Trophoblast cell (in vitro differentiated cells and primary cell): ENCODE data around the gene CDC45.
"Not testable (repeated sequence)": the region's sequence is repeated elsewhere in the genome, so short reads cannot be mapped to it uniquely, and the experiment has no call there.

Source experiments
- DNase-seq, 2 donors: peaks; one replicate each; pipeline ENCODE4 v3.0.0-alpha.2; 2016
- H2AFZ ChIP-seq: 2 replicates; pipeline ENCODE4 v1.6.1; 2013; ENCODE audit warnings: low read length, moderate library complexity, mild to moderate bottlenecking; ENCODE audit not compliant: insufficient read depth, poor library complexity
- H2AK5ac ChIP-seq: 2 replicates; pipeline ENCODE4 v1.6.1; 2013; ENCODE audit warnings: mild to moderate bottlenecking, low read length
- H2BK120ac ChIP-seq: 2 replicates; pipeline ENCODE4 v1.6.1; 2013; ENCODE audit warnings: low read length, mild to moderate bottlenecking, moderate library complexity; ENCODE audit not compliant: insufficient read depth, poor library complexity
- H2BK12ac ChIP-seq: 2 replicates; pipeline ENCODE4 v1.6.1; 2013; ENCODE audit warnings: mild to moderate bottlenecking, low read length, moderate library complexity
- H2BK5ac ChIP-seq: 2 replicates; pipeline ENCODE4 v1.6.1; 2013; ENCODE audit warnings: low read length, low read depth, moderate library complexity, mild to moderate bottlenecking; ENCODE audit not compliant: poor library complexity
- H3K14ac ChIP-seq: 2 replicates; pipeline ENCODE4 v1.6.1; 2013; ENCODE audit warnings: mild to moderate bottlenecking, low read length
- H3K18ac ChIP-seq: 2 replicates; pipeline ENCODE4 v1.6.1; 2013; ENCODE audit warnings: mild to moderate bottlenecking, low read length
- H3K23ac ChIP-seq: 2 replicates; pipeline ENCODE4 v1.6.1; 2013; ENCODE audit warnings: low read length
- H3K27ac ChIP-seq: 2 replicates; pipeline ENCODE4 v1.5.1; 2013; ENCODE audit warnings: low read depth, mild to moderate bottlenecking, inconsistent platforms, low read length, moderate library complexity
- H3K27me3 ChIP-seq: 2 replicates; pipeline ENCODE4 v1.6.1; 2013; ENCODE audit warnings: inconsistent platforms, mild to moderate bottlenecking, low read length, moderate library complexity; ENCODE audit not compliant: insufficient read depth
- H3K36me3 ChIP-seq, 2 experiments: 1 replicate in 1 of 2; 2 replicates in 1 of 2; pipeline ENCODE4 v1.6.1; 2013; ENCODE audit warnings: low read length in 2 of 2, mild to moderate bottlenecking in 2 of 2, moderate library complexity in 1 of 2; ENCODE audit not compliant: insufficient read depth in 2 of 2, control insufficient read depth in 1 of 2
- H3K4ac ChIP-seq: 2 replicates; pipeline ENCODE4 v1.6.1; 2013; ENCODE audit warnings: low read depth, mild to moderate bottlenecking, low read length, moderate library complexity
- H3K4me1 ChIP-seq, 2 experiments: 1 replicate in 1 of 2; 2 replicates in 1 of 2; pipeline ENCODE4 v1.6.1; 2013; ENCODE audit warnings: low read length in 2 of 2, mild to moderate bottlenecking in 2 of 2, moderate library complexity in 1 of 2; ENCODE audit not compliant: insufficient read depth in 2 of 2, control insufficient read depth in 1 of 2
- H3K4me2 ChIP-seq: 2 replicates; pipeline ENCODE4 v1.6.1; 2013; ENCODE audit warnings: inconsistent platforms, mild to moderate bottlenecking, low read length, moderate library complexity
- H3K4me3 ChIP-seq: 2 replicates; pipeline ENCODE4 v1.5.1; 2013; ENCODE audit warnings: mild to moderate bottlenecking, low read depth, low read length, inconsistent platforms
- H3K79me1 ChIP-seq: one replicate; pipeline ENCODE4 v1.6.1; 2013; ENCODE audit warnings: low read length
- H3K79me2 ChIP-seq: 2 replicates; pipeline ENCODE4 v1.6.1; 2013; ENCODE audit warnings: low read length, mild to moderate bottlenecking; ENCODE audit not compliant: control insufficient read depth, insufficient read depth, poor library complexity
- H3K9ac ChIP-seq: 2 replicates; pipeline ENCODE4 v1.6.1; 2013; ENCODE audit warnings: mild to moderate bottlenecking, low read length
- H3K9me3 ChIP-seq: 2 replicates; pipeline ENCODE4 v1.6.1; 2013; ENCODE audit warnings: low read depth, mild to moderate bottlenecking, control low read depth, inconsistent platforms, low read length; ENCODE audit not compliant: insufficient read depth
- H4K12ac ChIP-seq: 2 replicates; pipeline ENCODE4 v1.6.1; 2013; ENCODE audit warnings: low read depth, mild to moderate bottlenecking, low read length, moderate library complexity
- H4K8ac ChIP-seq: 2 replicates; pipeline ENCODE4 v1.6.1; 2013; ENCODE audit warnings: low read depth, mild to moderate bottlenecking, low read length, moderate library complexity
- H4K91ac ChIP-seq: one replicate; pipeline ENCODE4 v1.6.1; 2013; ENCODE audit warnings: low read depth, mild to moderate bottlenecking, low read length, moderate library complexity
- WGBS: extraction: QIAGEN DNeasy Blood & Tissue Kit; methylation state at CpG from one replicate; pipeline ENCODE4 v1.1.7; 2013; ENCODE audit warnings: missing lambda C conversion rate; ENCODE audit not compliant: insufficient read length, insufficient coverage; ENCODE audit errors: extremely low coverage; 5-methylcytosine and 5-hydroxymethylcytosine counted together

The CDC45 gene

DNA sequence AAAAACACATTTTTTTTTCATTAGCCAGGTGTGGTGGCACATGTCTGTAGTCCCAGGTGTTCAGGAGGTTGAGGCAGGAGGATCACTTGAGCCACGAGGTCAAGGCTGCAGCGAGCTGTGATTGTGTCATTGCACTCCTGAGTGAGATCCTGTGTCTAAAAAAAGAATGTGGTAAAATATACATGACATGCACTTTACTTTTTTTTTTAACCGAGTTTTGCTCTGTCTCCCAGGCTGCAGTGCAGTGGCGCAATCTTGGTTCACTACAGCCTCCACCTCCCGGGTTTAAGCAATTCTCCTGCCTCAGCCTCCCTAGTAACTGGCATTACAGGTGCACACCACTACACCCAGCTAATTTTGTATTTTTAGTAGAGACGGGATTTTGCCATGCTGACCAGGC lies 67.0 kb downstream of the CDC45 start:
- no peak overlapping the region for H2BK5ac ChIP-seq
- H4K8ac ChIP-seq, result no peak overlapping the region
- no peak overlapping the region for H4K12ac ChIP-seq
- no peak overlapping the region for H3K4me2 ChIP-seq
- H3K4me3 ChIP-seq, result no peak overlapping the region
- H3K9ac ChIP-seq, result no peak overlapping the region
- no peaks in the 10 kb centered on the region for H3K79me1 ChIP-seq
- no peaks in the 10 kb centered on the region for H3K79me2 ChIP-seq
- no peak overlapping the region for H3K14ac ChIP-seq
- no peaks in the 10 kb centered on the region for H3K4me1 ChIP-seq
- H3K23ac ChIP-seq, result no peak overlapping the region
- WGBS, result no CpG with 5 or more reads among the region's 6 CpGs
- no peak overlapping the region for H2BK12ac ChIP-seq
- H3K27ac ChIP-seq, result no peak overlapping the region
- no peak overlapping the region for H3K4ac ChIP-seq
- H2BK120ac ChIP-seq, result no peak overlapping the region
- no peak overlapping the region for H4K91ac ChIP-seq
- no peak overlapping the region for H3K18ac ChIP-seq
- peak in 1 of 2 donors; percentile 26 for DNase-seq
- no peaks in the 10 kb centered on the region for H3K36me3 ChIP-seq
- no peak overlapping the region for H2AFZ ChIP-seq
- H2AK5ac ChIP-seq, result no peak overlapping the region
- no peaks in the 10 kb centered on the region for H3K9me3 ChIP-seq
- H3K27me3 ChIP-seq, result no peaks in the 10 kb centered on the region

DNA sequence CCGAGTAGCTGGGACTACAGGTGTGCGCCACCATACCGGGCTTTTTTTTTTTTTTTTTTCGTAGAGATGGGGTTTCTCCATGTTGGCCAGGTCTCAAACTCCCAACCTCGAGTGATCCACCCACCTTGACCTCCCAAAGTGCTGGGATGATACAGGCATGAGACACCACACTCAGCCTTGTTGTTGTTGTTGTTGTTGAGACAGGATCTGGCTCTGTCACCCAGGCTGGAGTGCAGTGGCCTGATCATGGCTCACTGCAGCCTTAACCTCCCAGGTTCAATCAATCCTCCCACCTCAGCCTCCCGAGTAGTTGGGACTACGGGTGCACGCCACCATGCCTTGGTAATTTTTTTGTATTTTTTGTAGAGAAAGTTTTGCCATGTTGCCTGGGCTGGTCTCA lies 67.9 kb downstream of the CDC45 start:
- Histone ChIP-seq H2AFZ (no peak overlapping the region), H3K18ac (no peak overlapping the region), H2AK5ac (no peak overlapping the region), H3K4me3 (no peak overlapping the region), H3K4ac (no peak overlapping the region), H3K4me1 (no peaks in the 10 kb centered on the region), H3K9ac (no peak overlapping the region), H3K79me1 (no peaks in the 10 kb centered on the region), H2BK12ac (no peak overlapping the region), H2BK5ac (no peak overlapping the region), H4K91ac (no peak overlapping the region), H3K4me2 (no peak overlapping the region), H4K12ac (no peak overlapping the region), H3K23ac (no peak overlapping the region), H3K27me3 (no peaks in the 10 kb centered on the region), H3K36me3 (no peaks in the 10 kb centered on the region), H4K8ac (no peak overlapping the region), H3K27ac (no peak overlapping the region), H3K14ac (no peak overlapping the region), H2BK120ac (no peak overlapping the region), H3K9me3 (no peaks in the 10 kb centered on the region), H3K79me2 (no peaks in the 10 kb centered on the region)
- no peak for DNase-seq
- WGBS, result no CpG with 5 or more reads among the region's 8 CpGs

DNA sequence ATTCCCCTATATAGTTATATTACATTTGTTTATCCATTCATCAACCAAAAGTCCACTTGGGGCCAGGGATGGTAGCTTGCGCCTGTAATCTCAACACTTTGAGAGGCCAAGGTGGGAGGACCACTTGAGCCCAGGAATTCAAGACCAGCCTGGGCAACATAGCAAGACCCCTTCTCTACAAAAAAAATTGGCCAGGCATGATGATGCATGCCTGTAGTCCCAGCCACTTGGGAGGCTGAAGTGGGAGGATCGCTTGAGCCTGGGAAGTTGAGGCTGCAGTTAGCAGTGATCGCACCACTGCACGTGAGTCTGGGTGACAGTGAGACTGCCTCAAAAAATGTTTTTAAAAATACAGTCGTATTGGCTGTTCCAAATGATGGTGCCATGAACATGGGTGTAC lies 68.7 kb downstream of the CDC45 start:
- not testable (repeated sequence) for H3K4me3 ChIP-seq, H3K4ac ChIP-seq, H4K91ac ChIP-seq, H3K14ac ChIP-seq, H3K79me2 ChIP-seq, H2BK120ac ChIP-seq, H3K4me1 ChIP-seq, H3K9me3 ChIP-seq, H2AFZ ChIP-seq, H4K12ac ChIP-seq, H3K9ac ChIP-seq, H4K8ac ChIP-seq, DNase-seq, H3K79me1 ChIP-seq, H3K27me3 ChIP-seq, H2BK5ac ChIP-seq, H2BK12ac ChIP-seq, H2AK5ac ChIP-seq, H3K27ac ChIP-seq, H3K4me2 ChIP-seq, H3K36me3 ChIP-seq, H3K18ac ChIP-seq, H3K23ac ChIP-seq
- no CpG with 5 or more reads among the region's 5 CpGs for WGBS

DNA sequence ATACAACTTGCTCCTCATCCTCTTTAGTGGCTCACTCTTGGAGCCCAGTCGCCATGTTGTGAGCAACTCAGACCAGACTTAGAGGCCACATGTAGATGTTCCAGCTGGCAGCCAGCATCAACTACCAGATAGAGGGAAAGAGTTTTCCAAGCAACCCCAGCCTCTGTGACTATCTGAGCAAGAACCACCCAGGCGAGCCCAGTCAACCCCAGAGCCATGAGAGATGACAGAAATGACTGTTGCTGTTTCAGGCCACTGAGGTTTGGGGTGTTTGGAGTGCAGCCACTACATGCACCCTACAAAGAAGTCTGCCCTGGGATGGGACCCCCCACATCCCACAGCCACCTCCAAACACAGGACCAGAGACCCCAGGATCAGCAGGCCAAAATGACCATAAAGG lies 69.2 kb downstream of the CDC45 start:
- no peak overlapping the region for H2BK120ac ChIP-seq
- no peaks in the 10 kb centered on the region for H3K79me1 ChIP-seq
- H3K36me3 ChIP-seq, result no peaks in the 10 kb centered on the region
- no peaks in the 10 kb centered on the region for H3K9me3 ChIP-seq
- no peak overlapping the region for H3K23ac ChIP-seq
- no peak overlapping the region for H4K91ac ChIP-seq
- DNase-seq, result no peak
- H3K14ac ChIP-seq, result no peak overlapping the region
- no peak overlapping the region for H2AFZ ChIP-seq
- no peak overlapping the region for H3K4me2 ChIP-seq
- H2BK5ac ChIP-seq, result no peak overlapping the region
- H2AK5ac ChIP-seq, result no peak overlapping the region
- H3K4me3 ChIP-seq, result no peak overlapping the region
- no peak overlapping the region for H4K12ac ChIP-seq
- no peak overlapping the region for H3K27ac ChIP-seq
- no peak overlapping the region for H3K4ac ChIP-seq
- H4K8ac ChIP-seq, result no peak overlapping the region
- H3K79me2 ChIP-seq, result no peaks in the 10 kb centered on the region
- no peak overlapping the region for H3K9ac ChIP-seq
- WGBS, result no CpG with 5 or more reads among the region's 2 CpGs
- no peak overlapping the region for H3K18ac ChIP-seq
- no peaks in the 10 kb centered on the region for H3K4me1 ChIP-seq
- no peak overlapping the region for H2BK12ac ChIP-seq
- H3K27me3 ChIP-seq, result no peaks in the 10 kb centered on the region
